IMR-90 (cell line): Measurements from ENCODE around the gene TNN. TPM values are rescaled to one million over a fixed set of nuclear protein-coding genes. Genes with fewer than 3 reads are reported as not detected.

Source experiments
- ATAC-seq: fragments of 200-7000 bp; cut with Tn5 transposase; 2 replicates; pipeline ENCODE4 v1.9.1; 2020; ENCODE audit warnings: low read depth, mild to moderate bottlenecking, moderate library complexity
- BruUV-seq: library from RNA; stranded (reverse); fragments of 400-500 nt; replicated peaks from 2 replicates; lab custom pipeline; 2021; lab: Mats Ljungman, UMichigan
- CTCF ChIA-PET: fragments of 300-600 bp; formaldehyde crosslinking; extraction: SDS; loops from one replicate; lab custom pipeline; 2021; ENCODE audit warnings: antibody characterized with exemption; lab: Yijun Ruan, JAX
- POLR2A ChIA-PET: fragments of 300-600 bp; sonication (Branson Sonifier 250); formaldehyde crosslinking; loops from one replicate; lab custom pipeline; 2022; ENCODE audit warnings: antibody characterized with exemption; ENCODE audit not compliant: unreplicated experiment; lab: Charles Lee
- DNase-seq: peaks from one replicate; pipeline ENCODE4 v3.0.0; 2013
- H2AFZ ChIP-seq: replicated peaks from 2 replicates; pipeline ENCODE3; 2013; ENCODE audit warnings: low read length, mild to moderate bottlenecking; ENCODE audit not compliant: poor library complexity
- H2AK5ac ChIP-seq: 2 replicates; pipeline ENCODE4 v1.6.1; 2013; ENCODE audit warnings: low read depth, low read length, inconsistent platforms
- H2AK9ac ChIP-seq: replicated peaks from 2 replicates; pipeline ENCODE3; 2013; ENCODE audit warnings: mild to moderate bottlenecking, low read depth, low read length, moderate library complexity; ENCODE audit not compliant: poor library complexity
- H2BK120ac ChIP-seq: 2 replicates; pipeline ENCODE4 v1.6.1; 2013; ENCODE audit warnings: low read depth, low read length, inconsistent platforms
- H2BK15ac ChIP-seq: 3 replicates; pipeline ENCODE4 v1.6.1; 2013; ENCODE audit warnings: low read depth, low read length, inconsistent platforms
- H2BK20ac ChIP-seq: 2 replicates; pipeline ENCODE4 v1.6.1; 2013; ENCODE audit warnings: low read depth, mild to moderate bottlenecking, inconsistent platforms, low read length, moderate library complexity
- H2BK5ac ChIP-seq: 2 replicates; pipeline ENCODE4 v1.6.1; 2013; ENCODE audit warnings: mild to moderate bottlenecking, low read depth, low read length, inconsistent platforms; ENCODE audit not compliant: poor library complexity, severe bottlenecking
- H3K14ac ChIP-seq: replicated peaks from 2 replicates; pipeline ENCODE4 v1.6.1; 2013; ENCODE audit warnings: low read depth, low read length, inconsistent platforms
- H3K18ac ChIP-seq: 2 replicates; pipeline ENCODE4 v1.6.1; 2013; ENCODE audit warnings: low read depth, low read length, control low read depth
- H3K23ac ChIP-seq: 2 replicates; pipeline ENCODE4 v1.6.1; 2013; ENCODE audit warnings: low read depth, low read length, inconsistent platforms
- H3K27ac ChIP-seq: 2 replicates; pipeline ENCODE4 v1.5.1; 2013; ENCODE audit warnings: mild to moderate bottlenecking, control low read depth, low read length; ENCODE audit not compliant: insufficient read depth
- H3K27me3 ChIP-seq: 2 replicates; pipeline ENCODE4 v1.6.1; 2013; ENCODE audit warnings: low read length; ENCODE audit not compliant: control insufficient read depth, insufficient read depth
- H3K36me3 ChIP-seq: 2 replicates; pipeline ENCODE4 v1.6.1; 2013; ENCODE audit warnings: low read length, mixed read lengths; ENCODE audit not compliant: control insufficient read depth, insufficient read depth
- H3K4ac ChIP-seq: 2 replicates; pipeline ENCODE4 v1.6.1; 2013; ENCODE audit warnings: low read depth, low read length, inconsistent platforms
- H3K4me1 ChIP-seq: 2 replicates; pipeline ENCODE4 v1.6.1; 2013; ENCODE audit warnings: low read length, mixed read lengths; ENCODE audit not compliant: control insufficient read depth, insufficient read depth
- H3K4me2 ChIP-seq: 2 replicates; pipeline ENCODE4 v1.6.1; 2013; ENCODE audit warnings: low read depth, mild to moderate bottlenecking, control low read depth, low read length, moderate library complexity
- H3K4me3 ChIP-seq: 2 replicates; pipeline ENCODE4 v1.5.1; 2013; ENCODE audit warnings: low read depth, mild to moderate bottlenecking, control low read depth, low read length, moderate library complexity; ENCODE audit not compliant: insufficient read depth
- H3K56ac ChIP-seq: 2 replicates; pipeline ENCODE4 v1.6.1; 2013; ENCODE audit warnings: low read length, inconsistent platforms; ENCODE audit not compliant: insufficient read depth; ENCODE audit errors: extremely low read depth
- H3K79me1 ChIP-seq, 2 experiments: 2 replicates each; pipeline ENCODE4 v1.6.1; 2013; ENCODE audit warnings: low read length in 2 of 2, inconsistent platforms in 1 of 2, low read depth in 1 of 2
- H3K9ac ChIP-seq: 2 replicates; pipeline ENCODE4 v1.6.1; 2013; ENCODE audit warnings: low read depth, low read length, control low read depth
- H3K9me1 ChIP-seq: 2 replicates; pipeline ENCODE4 v1.6.1; 2013; ENCODE audit warnings: low read length, inconsistent platforms; ENCODE audit not compliant: insufficient read depth
- H3K9me3 ChIP-seq: 2 replicates; pipeline ENCODE4 v1.6.1; 2013; ENCODE audit warnings: low read length; ENCODE audit not compliant: control insufficient read depth, insufficient read depth
- H4K20me1 ChIP-seq: 2 replicates; pipeline ENCODE4 v1.6.1; 2013; ENCODE audit warnings: low read length, inconsistent platforms; ENCODE audit not compliant: insufficient read depth
- H4K5ac ChIP-seq: 2 replicates; pipeline ENCODE4 v1.6.1; 2013; ENCODE audit warnings: mild to moderate bottlenecking, low read depth, low read length, control low read depth
- H4K8ac ChIP-seq, 2 experiments: 2 replicates each; pipeline ENCODE4 v1.6.1; 2013; ENCODE audit warnings: low read depth in 2 of 2, low read length in 2 of 2, control low read depth in 1 of 2, inconsistent platforms in 1 of 2
- H4K91ac ChIP-seq: 2 replicates; pipeline ENCODE4 v1.6.1; 2013; ENCODE audit warnings: low read depth, low read length, inconsistent platforms; ENCODE audit not compliant: insufficient read depth
- BHLHE40 ChIP-seq: fragments of 150-350 bp; IDR thresholded peaks from 2 replicates; pipeline ENCODE4 v1.6.1; 2016; ENCODE audit warnings: mild to moderate bottlenecking, low read depth, low read length
- CHD1 ChIP-seq: IDR thresholded peaks from 2 replicates; pipeline ENCODE4 v1.6.1; 2012; ENCODE audit warnings: low read depth, low read length, improper control_type of control experiment
- CTCF ChIP-seq: conservative IDR thresholded peaks from 2 replicates; pipeline ENCODE4 v1.5.1; 2012; ENCODE audit warnings: mild to moderate bottlenecking, low read depth, low read length, improper control_type of control experiment
- ELK1 ChIP-seq: fragments of 150-350 bp; IDR thresholded peaks from 2 replicates; pipeline ENCODE4 v1.6.1; 2016; ENCODE audit warnings: low read depth, mild to moderate bottlenecking, low read length, moderate library complexity, borderline replicate concordance
- FOS ChIP-seq: fragments of 150-350 bp; IDR thresholded peaks from 2 replicates; pipeline ENCODE4 v1.6.1; 2016; ENCODE audit warnings: low read depth, low read length
- NFE2L2 ChIP-seq: fragments of 150-350 bp; IDR thresholded peaks from 2 replicates; pipeline ENCODE4 v1.6.1; 2016; ENCODE audit warnings: low read depth, mild to moderate bottlenecking, low read length
- RFX5 ChIP-seq: IDR thresholded peaks from 2 replicates; pipeline ENCODE4 v1.8.0; 2012; ENCODE audit warnings: low read depth, mild to moderate bottlenecking, low read length, moderate library complexity
- SMC3 ChIP-seq: fragments of 150-350 bp; IDR thresholded peaks from 2 replicates; pipeline ENCODE4 v1.6.1; 2016; ENCODE audit warnings: low read depth, mild to moderate bottlenecking, antibody characterized with exemption, low read length, moderate library complexity
- WGBS, 2 experiments: methylation state at CpG; one replicate each; pipeline versions ENCODE4 v1.1.5 to v1.1.7; 2013; ENCODE audit warnings: missing lambda C conversion rate in 2 of 2; ENCODE audit not compliant: insufficient read length in 1 of 2; ENCODE audit errors: extremely low coverage in 2 of 2; 5-methylcytosine and 5-hydroxymethylcytosine counted together
- dilution Hi-C: fragments of 300-500 bp; cut with HindIII; formaldehyde crosslinking; loops from one replicate; pipeline ENCODE4 v1.14.3; 2018; ENCODE audit warnings: low sequenced_read_pairs; ENCODE audit not compliant: unreplicated experiment
- in situ Hi-C: fragments of 300-500 bp; cut with MboI; formaldehyde crosslinking; loops from 3 replicates; pipeline ENCODE4 v1.14.3; 2019; ENCODE audit warnings: low sequenced_read_pairs, inconsistent platforms, mixed read lengths
- intact Hi-C: fragments of 100-400 bp; cut with micrococcal nuclease; formaldehyde crosslinking; loops from 2 replicates; pipeline ENCODE4 v1.10.0; 2022
- polyA plus RNA-seq, 3 experiments: library from polyadenylated mRNA; depleted of rRNA; stranded (reverse); fragments of >200 nt; gene quantifications; 2 replicates each; pipeline ENCODE4 v1.2.3, GENCODE V29; 2012; ENCODE audit warnings: low replicate concordance in 1 of 3
- total RNA-seq: library from RNA; depleted of rRNA; stranded (reverse); fragments of >200 nt; gene quantifications from 2 replicates; pipeline ENCODE4 v1.2.3, GENCODE V29; 2012

The TNN gene
- total and polyA plus RNA-seq, 2 of the 4 experiments (the other 2 are of a cell fraction) = not detected

- ChIA-PET POLR2A (no interaction called here), CTCF (no interaction called here)
- WGBS, 2 experiments = no CpG with 5 or more reads among the region's 7 CpGs
- Histone ChIP-seq H3K23ac (no peak overlapping the region), H3K9me1 (no peaks in the 10 kb centered on the region), H3K18ac (no peak overlapping the region), H2AK9ac (no peak overlapping the region), H4K5ac (no peak overlapping the region), H3K14ac (no peak overlapping the region), H3K9ac (no peak overlapping the region), H4K20me1 (no peaks in the 10 kb centered on the region), H2BK20ac (no peak overlapping the region), H2AFZ (no peak overlapping the region), H3K4me2 (no peak overlapping the region), H4K8ac (no peak overlapping the region), H2BK120ac (no peak overlapping the region), H3K4me1 (no peaks in the 10 kb centered on the region), H4K91ac (no peak overlapping the region), H2BK15ac (no peak overlapping the region), H3K4ac (no peak overlapping the region), H3K36me3 (no peaks in the 10 kb centered on the region), H3K79me1 (no peaks in the 10 kb centered on the region), H2AK5ac (no peak overlapping the region), H3K56ac (no peak overlapping the region), H3K27me3 (no peaks in the 10 kb centered on the region), H3K27ac (no peak overlapping the region), H2BK5ac (no peak overlapping the region), H3K4me3 (no peak overlapping the region), H3K9me3 (no peaks in the 10 kb centered on the region)
- dilution Hi-C loops = no loop called here
- ATAC-seq (no peak), DNase-seq (no peak)
- in situ Hi-C loops = no loop called here
- BruUV-seq = no TSS peak
- intact Hi-C loops = no loop called here
- TF ChIP-seq ELK1 (no peak), CTCF (no peak), CHD1 (no peak), NFE2L2 (no peak), SMC3 (no peak), BHLHE40 (no peak), FOS (no peak), RFX5 (no peak)
These were observed 21.6 kb downstream of the TNN start for GRCh38 chr1:175089136-175089718.
